Activated gamma-delta T cell treated with anti-CD3 and anti-CD28 coated beads, Interleukin-2, amount 50 U/mL, for 16 hours (primary cell): ENCODE data around the gene RBM15B.

Source experiments
- DNase-seq: peaks from one replicate; pipeline ENCODE4 v3.0.0-alpha.2; 2020; ENCODE audit warnings: low read depth

The RBM15B gene

GRCh38 chr3:51393134-51393495 lies 2.0 kb downstream of the RBM15B start:
- DNase-seq, result no peak

- no peak for DNase-seq
Observed at GRCh38 chr3:51393564-51393963, 2.5 kb downstream of the RBM15B start.

GRCh38 chr3:51394541-51394940 lies 3.5 kb downstream of the RBM15B start:
- no peak for DNase-seq

GRCh38 chr3:51395493-51396213 lies 4.6 kb downstream of the RBM15B start:
- DNase-seq, result no peak

- no peak for DNase-seq
Observed at GRCh38 chr3:51396401-51396800, 5.3 kb downstream of the RBM15B start.

GRCh38 chr3:51397392-51397791 lies 6.3 kb downstream of the RBM15B start:
- DNase-seq, result no peak

GRCh38 chr3:51398595-51399310 lies 7.7 kb downstream of the RBM15B start:
- DNase-seq, result no peak

GRCh38 chr3:51400166-51400565 lies 9.1 kb downstream of the RBM15B start:
- no peak for DNase-seq

- DNase-seq, result no peak
Observed at GRCh38 chr3:51401735-51402134, 10.7 kb downstream of the RBM15B start.

- DNase-seq, result no peak
Observed at GRCh38 chr3:51403675-51404074, 12.6 kb downstream of the RBM15B start.

GRCh38 chr3:51408021-51408420 lies 16.9 kb downstream of the RBM15B start:
- no peak for DNase-seq

GRCh38 chr3:51408813-51409212 lies 17.7 kb downstream of the RBM15B start:
- no peak for DNase-seq

GRCh38 chr3:51422211-51422610 lies 31.1 kb downstream of the RBM15B start:
- no peak for DNase-seq

- no peak for DNase-seq
Observed at GRCh38 chr3:51426921-51427320, 35.8 kb downstream of the RBM15B start.

- no peak for DNase-seq
Observed at GRCh38 chr3:51429138-51429537, 38.1 kb downstream of the RBM15B start.

- no peak for DNase-seq
Observed at GRCh38 chr3:51434110-51434509, 43.0 kb downstream of the RBM15B start.

GRCh38 chr3:51434746-51435327 lies 43.8 kb downstream of the RBM15B start:
- DNase-seq, result peak; percentile 13

- no peak for DNase-seq
Observed at GRCh38 chr3:51436998-51437639, 46.0 kb downstream of the RBM15B start.

- no peak for DNase-seq
Observed at GRCh38 chr3:51441282-51442030, 50.4 kb downstream of the RBM15B start.

GRCh38 chr3:51445544-51446280 lies 54.6 kb downstream of the RBM15B start:
- DNase-seq, result no peak
